Vagina (tissue), 2 donors: ENCODE measurements around the gene C17orf107.

Experiments used
- CTCF ChIP-seq, 3 experiments: fragments of 450-650 bp in 2 of 3; fragments of 200-600 bp in 1 of 3; sonication (generic) in 1 of 3; IDR thresholded peaks; one replicate each; pipeline ENCODE4 v1.5.1; 2017 to 2019; ENCODE audit warnings: antibody characterized with exemption in 3 of 3, mild to moderate bottlenecking in 2 of 3, moderate library complexity in 2 of 3
- POLR2AphosphoS5 ChIP-seq, 2 donors: sonication (generic); formaldehyde crosslinking; IDR thresholded peaks; one replicate each; pipeline ENCODE4 v1.9.0; 2017; ENCODE audit warnings: antibody characterized with exemption in 2 of 2, mild to moderate bottlenecking in 2 of 2, low read depth in 1 of 2; ENCODE audit not compliant: insufficient read depth in 1 of 2

- no peak for TF ChIP-seq CTCF (IDR thresholded peaks at IDR 0.05)
- TF ChIP-seq POLR2AphosphoS5 (IDR thresholded peaks at IDR 0.05; ENCODE audit: insufficient read depth in 1 of 2, low read depth in 1 of 2): no peak
These were observed 43.6 kb downstream of the C17orf107 start for GRCh38 chr17:4942760-4943508.
